BJ (cell line): ENCODE results near the gene CFH. TPM values are rescaled to one million over a fixed set of nuclear protein-coding genes. Genes with fewer than 3 reads are reported as not detected.

ENCODE experiments used
- CTCF ChIA-PET: fragments of 350-600 bp; formaldehyde crosslinking; extraction: SDS; loops from one replicate; lab custom pipeline; 2021; ENCODE audit warnings: antibody characterized with exemption, inconsistent platforms; lab: Yijun Ruan, JAX
- POLR2A ChIA-PET: fragments of 300-600 bp; sonication (Branson Sonifier 250); formaldehyde crosslinking; extraction: SDS; loops from one replicate; lab custom pipeline; 2021; ENCODE audit warnings: antibody characterized with exemption; lab: Charles Lee
- DNase-seq: peaks from one replicate; pipeline ENCODE4 v3.0.0-alpha.2; 2011; ENCODE audit warnings: low read depth
- H3K27me3 ChIP-seq: 2 replicates; pipeline ENCODE4 v1.6.0; 2011; ENCODE audit warnings: low read length; ENCODE audit not compliant: control insufficient read depth, insufficient read depth
- H3K36me3 ChIP-seq: 2 replicates; pipeline ENCODE4 v1.5.1; 2011; ENCODE audit warnings: low read length; ENCODE audit not compliant: control insufficient read depth, insufficient read depth
- H3K4me3 ChIP-seq: 2 replicates; pipeline ENCODE4 v1.5.1; 2011; ENCODE audit warnings: low read depth, mild to moderate bottlenecking, control low read depth, low read length
- CTCF ChIP-seq: IDR thresholded peaks from 2 replicates; pipeline ENCODE4 v1.5.1; 2011; ENCODE audit warnings: low read depth, mild to moderate bottlenecking, control low read depth, inconsistent platforms, low read length, moderate library complexity; ENCODE audit not compliant: insufficient read depth
- polyA plus RNA-seq: library from polyadenylated mRNA; depleted of rRNA; stranded (reverse); fragments of >200 nt; gene quantifications from 2 replicates; pipeline ENCODE4 v1.2.3, GENCODE V29; 2011

The CFH gene
- polyA plus RNA-seq, 1 experiment, result 13.6 TPM

- Histone ChIP-seq H3K4me3 (no peak overlapping the region), H3K27me3 (no peaks in the 10 kb centered on the region), H3K36me3 (no peaks in the 10 kb centered on the region)
- DNase-seq, result no peak
- ChIA-PET CTCF (no interaction called here), POLR2A (no interaction called here)
- no peak for TF ChIP-seq CTCF
Observed at GRCh38 chr1:196674908-196675307, 23.1 kb downstream of the CFH start.

GRCh38 chr1:196677781-196678509, 26.1 kb downstream of the CFH start:
- H3K27me3 ChIP-seq, result no peaks in the 10 kb centered on the region
- H3K36me3 ChIP-seq, result no peaks in the 10 kb centered on the region
- no peak for DNase-seq
- CTCF ChIA-PET, result no interaction called here
- POLR2A ChIA-PET, result no interaction called here
- H3K4me3 ChIP-seq, result no peak overlapping the region
- no peak for TF ChIP-seq CTCF

- TF ChIP-seq CTCF, result no peak
- no peak for DNase-seq
- Histone ChIP-seq H3K27me3 (no peaks in the 10 kb centered on the region), H3K36me3 (no peaks in the 10 kb centered on the region), H3K4me3 (no peak overlapping the region)
- ChIA-PET POLR2A (no interaction called here), CTCF (no interaction called here)
Observed at GRCh38 chr1:196678510-196678884, 26.7 kb downstream of the CFH start.

- ChIA-PET POLR2A (no interaction called here), CTCF (no interaction called here)
- TF ChIP-seq CTCF, result no peak
- Histone ChIP-seq H3K4me3 (no peak overlapping the region), H3K36me3 (no peaks in the 10 kb centered on the region), H3K27me3 (no peaks in the 10 kb centered on the region)
- no peak for DNase-seq
Observed at GRCh38 chr1:196680107-196680506, 28.3 kb downstream of the CFH start.

- POLR2A ChIA-PET, result no interaction called here
- Histone ChIP-seq H3K4me3 (no peak overlapping the region), H3K27me3 (no peaks in the 10 kb centered on the region), H3K36me3 (no peaks in the 10 kb centered on the region)
- TF ChIP-seq CTCF, result no peak
- no peak for DNase-seq
- CTCF ChIA-PET, result no interaction called here
Observed at GRCh38 chr1:196684476-196684875, 32.6 kb downstream of the CFH start.
